Endothelial cell of umbilical vein (primary cell): Measurements from ENCODE around the gene TSNAX. TPM values are rescaled to one million over a fixed set of nuclear protein-coding genes. Genes with fewer than 3 reads are reported as not detected.

Experiments
- BruUV-seq: library from RNA; stranded (reverse); fragments of 400-500 nt; replicated peaks from 2 replicates; lab custom pipeline; 2021; lab: Mats Ljungman, UMichigan
- CTCF ChIA-PET: fragments of 300-600, 350-600 bp; sonication (Branson Sonifier 250); formaldehyde crosslinking; loops from one replicate; lab custom pipeline; 2021; ENCODE audit warnings: antibody characterized with exemption, inconsistent platforms; lab: Charles Lee
- POLR2A ChIA-PET: fragments of 300-600, 350-600 bp; sonication (Branson Sonifier 250); formaldehyde crosslinking; loops from one replicate; lab custom pipeline; 2021; ENCODE audit warnings: antibody characterized with exemption, inconsistent platforms; lab: Charles Lee
- DNase-seq: peaks from one replicate; pipeline ENCODE4 v3.0.0-alpha.2; 2011; ENCODE audit warnings: low read depth, low spot score
- FAIRE-seq: peaks from 2 replicates; lab custom pipeline; 2011; peaks lifted over from hg19 to GRCh38; lab: Jason Lieb, UNC
- H2AFZ ChIP-seq: 2 replicates; pipeline ENCODE4 v1.6.0; 2012; ENCODE audit warnings: low read depth, low read length, control low read depth, inconsistent platforms
- H3K27ac ChIP-seq: 2 replicates; pipeline ENCODE4 v1.5.1; 2011; ENCODE audit warnings: low read depth, mild to moderate bottlenecking, control low read depth, low read length, moderate library complexity; ENCODE audit not compliant: insufficient read depth
- H3K27me3 ChIP-seq, 2 experiments: 2 replicates each; pipeline versions ENCODE4 v1.6.0 to v1.6.1; 2011; ENCODE audit warnings: low read length in 2 of 2, mixed read lengths in 1 of 2; ENCODE audit not compliant: control insufficient read depth in 2 of 2, insufficient read depth in 2 of 2
- H3K36me3 ChIP-seq, 2 experiments: 2 replicates in 1 of 2; 3 replicates in 1 of 2; pipeline ENCODE4 v1.5.1; 2011; ENCODE audit warnings: low read length in 2 of 2, mild to moderate bottlenecking in 1 of 2, moderate library complexity in 1 of 2; ENCODE audit not compliant: control insufficient read depth in 2 of 2, insufficient read depth in 2 of 2; ENCODE audit errors: extremely low read depth in 1 of 2
- H3K4me1 ChIP-seq: 3 replicates; pipeline ENCODE4 v1.5.1; 2011; ENCODE audit warnings: mild to moderate bottlenecking, low read length; ENCODE audit not compliant: control insufficient read depth, insufficient read depth; ENCODE audit errors: extremely low read depth
- H3K4me2 ChIP-seq: 2 replicates; pipeline ENCODE4 v1.6.1; 2011; ENCODE audit warnings: low read length, control low read depth, mixed read lengths; ENCODE audit not compliant: insufficient read depth
- H3K4me3 ChIP-seq, 3 experiments: fragments of 200-600 bp in 1 of 3; sonication (generic), shearing (Covaris generic) in 1 of 3; replicated peaks in 1 of 3; 2 replicates each; pipeline ENCODE4 v1.5.1; 2011 to 2016; ENCODE audit warnings: control low read depth in 3 of 3, low read length in 3 of 3, mild to moderate bottlenecking in 2 of 3, inconsistent platforms in 1 of 3, low read depth in 1 of 3, moderate library complexity in 1 of 3; ENCODE audit not compliant: insufficient read depth in 1 of 3
- H3K79me2 ChIP-seq: 2 replicates; pipeline ENCODE4 v1.6.0; 2012; ENCODE audit warnings: low read length, inconsistent platforms; ENCODE audit not compliant: control insufficient read depth, insufficient read depth
- H3K9ac ChIP-seq: replicated peaks from 2 replicates; pipeline ENCODE3; 2011; ENCODE audit warnings: low read length, control low read depth; ENCODE audit not compliant: insufficient read depth; ENCODE audit errors: extremely low read depth
- H3K9me1 ChIP-seq: replicated peaks from 3 replicates; pipeline ENCODE4 v1.6.0; 2011; ENCODE audit warnings: mild to moderate bottlenecking, low read length; ENCODE audit not compliant: control insufficient read depth, insufficient read depth; ENCODE audit errors: extremely low read depth
- H3K9me3 ChIP-seq: replicated peaks from 2 replicates; pipeline ENCODE4 v1.5.1; 2012; ENCODE audit warnings: low read length, inconsistent platforms; ENCODE audit not compliant: control insufficient read depth, insufficient read depth
- H4K20me1 ChIP-seq: replicated peaks from 2 replicates; pipeline ENCODE3; 2011; ENCODE audit warnings: mild to moderate bottlenecking, low read length; ENCODE audit not compliant: control insufficient read depth, insufficient read depth; ENCODE audit errors: extremely low read depth
- CTCF ChIP-seq, 2 donors: IDR thresholded peaks; 1 replicate in 1 of 2; 2 replicates in 1 of 2; pipeline ENCODE4 v1.5.1; 2011; ENCODE audit warnings: low read length in 2 of 2, mild to moderate bottlenecking in 2 of 2, moderate library complexity in 2 of 2, control low read depth in 1 of 2, inconsistent platforms in 1 of 2, low read depth in 1 of 2; ENCODE audit not compliant: insufficient read depth in 1 of 2; ENCODE audit errors: extremely low read depth in 1 of 2
- EZH2 ChIP-seq: IDR thresholded peaks from 2 replicates; pipeline ENCODE4 v1.6.1; 2012; ENCODE audit warnings: borderline replicate concordance, low read depth, mild to moderate bottlenecking, moderate library complexity, low read length, inconsistent platforms; ENCODE audit not compliant: severe bottlenecking
- FOS ChIP-seq: IDR thresholded peaks from 2 replicates; pipeline ENCODE4 v1.6.1; 2011; ENCODE audit warnings: mild to moderate bottlenecking, low read length, moderate library complexity, borderline replicate concordance; ENCODE audit not compliant: insufficient read depth
- GATA2 ChIP-seq: IDR thresholded peaks from 2 replicates; pipeline ENCODE4 v1.7.0; 2011; ENCODE audit warnings: low read depth, mild to moderate bottlenecking, moderate library complexity, mixed read lengths, low read length; ENCODE audit not compliant: insufficient read length, insufficient read depth
- JUN ChIP-seq: IDR thresholded peaks from 2 replicates; pipeline ENCODE4 v1.6.1; 2011; ENCODE audit warnings: borderline replicate concordance, low read depth; ENCODE audit not compliant: insufficient read length, insufficient read depth
- MAX ChIP-seq: IDR thresholded peaks from 2 replicates; pipeline ENCODE4 v1.6.1; 2011; ENCODE audit not compliant: insufficient read depth, insufficient read length
- MYC ChIP-seq: IDR thresholded peaks from one replicate; pipeline ENCODE4 v1.6.1; 2011; ENCODE audit warnings: mild to moderate bottlenecking, low read depth, low read length
- POLR2A ChIP-seq: IDR thresholded peaks from 2 replicates; pipeline ENCODE4 v1.6.1; 2012; ENCODE audit warnings: low read depth, mild to moderate bottlenecking, control low read depth, low read length
- POLR2AphosphoS5 ChIP-seq: IDR thresholded peaks from 2 replicates; pipeline ENCODE4 v1.6.1; 2012; ENCODE audit warnings: low read depth, mild to moderate bottlenecking, control low read depth, low read length, moderate library complexity; ENCODE audit not compliant: insufficient read depth
- dilution Hi-C: fragments of 300-500 bp; cut with MboI; formaldehyde crosslinking; loops from one replicate; pipeline ENCODE4 v1.15.0; 2019; ENCODE audit warnings: low sequenced_read_pairs; ENCODE audit not compliant: extremely low pct_ligation_motif_present
- intact Hi-C: fragments of 100-400 bp; cut with micrococcal nuclease; formaldehyde crosslinking; loops from one replicate; pipeline ENCODE4 v1.10.0; 2022
- polyA plus RNA-seq, 4 experiments: library from polyadenylated mRNA; depleted of rRNA in 3 of 4; stranded (reverse) in 3 of 4; unstranded in 1 of 4; fragments of >200 nt; gene quantifications; 2 replicates each; pipeline versions ENCODE4 v1.2.1 to v1.2.3, GENCODE V29; 2011 to 2012; ENCODE audit warnings: missing spikeins in 1 of 4
- total RNA-seq: library from RNA; stranded (reverse); gene quantifications from 2 replicates; pipeline ENCODE4 v1.2.3, GENCODE V29; 2021

Gene TSNAX
- total and polyA plus RNA-seq, 2 donors (not counting 3 experiments of a cell fraction or from before 2014, with no cell fraction given) = 6.3 to 26.3 TPM

DNA sequence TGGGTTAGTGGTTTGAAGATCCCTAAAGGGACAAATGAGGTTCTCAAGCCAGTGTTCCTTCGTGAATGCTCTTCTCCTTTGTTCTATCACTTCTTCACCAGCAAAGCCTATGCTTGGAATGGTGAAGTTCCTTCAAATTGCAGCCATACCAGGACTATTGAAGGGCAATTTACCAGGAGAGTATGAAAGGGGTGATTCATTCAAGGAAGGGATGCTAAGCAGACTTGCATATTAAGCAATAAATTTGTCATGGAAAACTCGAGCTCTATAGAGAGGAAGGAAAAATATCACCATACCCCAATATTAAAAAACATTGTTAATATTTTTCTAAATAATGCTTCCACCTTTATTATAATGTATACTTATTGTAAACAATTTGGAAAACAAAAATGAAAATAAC lies 9.3 kb upstream of the TSNAX start:
- no peak for DNase-seq
- CTCF ChIA-PET = interaction anchor here (0.6 kb wide), 1 partner anchor 125 kb away, joined by 5 read pairs; no protein-coding TSS in a partner anchor

More for the DNA sequence above, 9.3 kb upstream of the TSNAX start:
- H3K4me1 ChIP-seq = no peaks in the 10 kb centered on the region
- no peak overlapping the region for H2AFZ ChIP-seq
- H3K9me3 ChIP-seq = no peaks in the 10 kb centered on the region
- H4K20me1 ChIP-seq = no peaks in the 10 kb centered on the region
- H3K36me3 ChIP-seq = no peaks in the 10 kb centered on the region
- POLR2A ChIA-PET = no interaction called here
- BruUV-seq = no TSS peak
- no peaks in the 10 kb centered on the region for H3K79me2 ChIP-seq
- no peak overlapping the region for H3K9ac ChIP-seq
- dilution Hi-C loops = no loop called here
- intact Hi-C loops = no loop called here
- FAIRE-seq = no peak
- no peaks in the 10 kb centered on the region for H3K9me1 ChIP-seq
- H3K27me3 ChIP-seq = no peaks in the 10 kb centered on the region
- H3K4me3 ChIP-seq = no peak overlapping the region
- TF ChIP-seq CTCF (IDR thresholded peaks at IDR 0.05; ENCODE audit: extremely low read depth in 1 of 2, insufficient read depth in 1 of 2, low read depth in 1 of 2, low read length in 2 of 2) (no peak), GATA2 (no peak), EZH2 (no peak), MAX (no peak), POLR2AphosphoS5 (no peak), MYC (no peak), JUN (no peak), FOS (no peak), POLR2A (no peak)
- H3K4me2 ChIP-seq = no peak overlapping the region
- H3K27ac ChIP-seq = no peak overlapping the region
